HG02678 (cell line): Measurements from ENCODE around the gene COL26A1.
"Not testable (repeated sequence)": the region's sequence is repeated elsewhere in the genome, so short reads cannot be mapped to it uniquely, and the experiment has no call there.

Experiments
- ATAC-seq: cut with Tn5 transposase; IDR thresholded peaks from one replicate; pipeline ENCODE4 v1.9.1; 2021; ENCODE audit warnings: mild to moderate bottlenecking, moderate library complexity; ENCODE audit not compliant: unreplicated experiment

COL26A1 gene

DNA sequence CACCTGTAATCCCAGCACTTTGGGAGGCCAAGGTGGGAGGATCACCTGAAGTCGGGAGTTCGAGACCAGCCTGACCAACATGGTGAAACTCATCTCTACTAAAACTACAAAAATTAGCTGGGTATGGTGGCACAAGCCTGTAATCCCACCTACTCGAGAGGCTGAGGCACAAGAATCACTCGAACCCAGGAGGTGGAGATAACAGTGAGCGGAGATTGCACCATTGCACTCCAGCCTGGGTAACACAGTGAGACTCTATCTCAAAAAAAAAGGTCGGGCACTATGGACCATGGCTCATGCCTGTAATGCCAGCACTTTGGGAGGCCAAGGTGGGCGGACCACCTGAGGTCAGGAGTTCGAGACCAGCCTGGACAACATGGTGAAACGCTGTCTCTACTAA is 127.8 kb downstream of the COL26A1 start:
- not testable (repeated sequence) for ATAC-seq

DNA sequence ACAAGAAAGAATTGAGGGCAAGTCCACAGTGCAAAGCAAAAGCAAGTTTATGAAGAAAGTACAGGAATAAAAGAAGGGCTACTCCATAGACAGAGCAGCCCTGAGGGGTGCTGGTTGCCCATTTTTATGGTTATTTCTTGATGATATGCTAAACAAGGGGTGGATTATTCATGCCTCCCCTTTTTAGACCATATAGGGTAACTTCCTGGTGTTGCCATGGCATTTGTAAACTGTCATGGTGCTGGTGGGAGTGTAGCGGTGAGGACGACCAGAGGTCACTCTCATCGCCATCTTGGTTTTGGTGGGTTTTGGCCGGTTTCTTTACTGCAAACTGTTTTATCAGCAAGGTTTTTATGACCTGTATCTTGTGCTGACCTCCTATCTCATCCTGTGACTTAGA is 128.8 kb downstream of the COL26A1 start:
- ATAC-seq: not testable (repeated sequence)

DNA sequence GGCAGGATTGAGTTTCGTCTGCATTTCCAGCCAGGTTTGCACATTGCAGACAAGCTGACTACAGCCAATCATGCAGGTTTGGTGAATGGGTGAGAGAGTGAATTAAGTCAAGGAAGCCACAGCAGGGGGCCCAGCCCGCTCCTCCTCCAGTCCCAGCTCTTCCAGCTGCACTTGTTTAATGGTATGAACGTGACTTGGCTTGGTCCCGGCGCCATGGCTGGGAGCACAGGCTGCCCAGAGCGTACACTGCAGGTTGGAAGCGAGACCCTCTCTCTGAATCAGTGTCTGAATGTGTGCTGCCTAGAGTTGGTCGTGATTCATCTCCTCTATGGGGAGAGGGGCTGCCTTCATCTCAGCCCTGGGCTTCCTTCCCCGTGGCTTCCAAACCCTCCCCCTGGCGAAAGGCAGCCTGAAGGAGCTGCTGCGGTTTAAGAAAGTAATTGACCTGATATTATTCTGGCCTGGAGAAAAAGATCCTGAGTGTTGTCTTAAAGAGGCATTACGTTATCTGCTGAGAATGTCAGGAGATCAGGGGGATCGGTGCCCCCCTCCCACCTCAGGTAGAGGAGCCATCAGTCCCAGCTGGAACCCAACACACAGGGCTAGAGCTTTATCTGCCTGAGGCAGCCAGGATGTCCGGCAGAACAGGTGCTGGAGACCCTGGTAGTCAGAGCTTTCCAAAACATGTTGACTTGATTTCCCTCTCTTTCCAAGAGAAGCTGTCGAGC is 132.1 kb downstream of the COL26A1 start:
- ATAC-seq: no peak

DNA sequence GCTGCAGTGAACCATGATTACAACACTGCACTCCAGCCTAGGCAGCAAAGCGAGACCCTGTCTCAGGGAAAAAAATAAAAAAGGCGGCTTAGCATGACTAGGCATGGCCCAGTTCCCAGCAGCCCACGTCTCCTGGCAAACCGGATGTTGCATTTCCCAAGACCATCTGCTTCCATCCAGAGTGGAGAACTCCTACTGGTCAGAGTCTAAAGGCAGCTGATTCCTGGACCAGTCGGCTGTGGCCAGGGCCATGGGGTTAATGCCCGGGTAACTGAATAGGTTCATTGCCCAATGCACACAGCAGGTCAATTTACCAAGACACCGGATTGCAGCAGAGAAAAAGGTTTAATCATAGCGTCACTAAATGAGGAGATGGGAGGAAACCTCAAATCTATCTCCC is 133.3 kb downstream of the COL26A1 start:
- ATAC-seq: no peak

DNA sequence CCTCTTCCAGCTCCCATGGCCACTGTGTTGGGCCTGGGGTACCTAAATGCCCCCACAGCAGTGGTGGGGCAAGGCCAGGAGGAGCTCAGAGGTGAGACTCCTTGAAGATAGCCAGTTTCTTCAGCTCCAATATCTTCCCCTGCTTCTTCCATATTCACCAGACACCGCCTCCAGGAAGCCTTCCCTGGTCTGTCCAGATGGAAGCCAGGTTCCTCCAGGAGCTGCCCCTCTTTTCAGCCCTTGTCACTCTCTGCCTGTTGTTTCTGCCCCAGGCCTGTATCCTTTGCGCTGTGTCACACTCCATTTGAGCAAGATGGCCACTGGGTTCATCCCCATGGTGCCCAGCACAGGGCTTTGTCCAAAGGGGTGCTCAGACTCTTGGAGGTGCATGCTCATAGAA is 138.7 kb downstream of the COL26A1 start:
- no peak for ATAC-seq

DNA sequence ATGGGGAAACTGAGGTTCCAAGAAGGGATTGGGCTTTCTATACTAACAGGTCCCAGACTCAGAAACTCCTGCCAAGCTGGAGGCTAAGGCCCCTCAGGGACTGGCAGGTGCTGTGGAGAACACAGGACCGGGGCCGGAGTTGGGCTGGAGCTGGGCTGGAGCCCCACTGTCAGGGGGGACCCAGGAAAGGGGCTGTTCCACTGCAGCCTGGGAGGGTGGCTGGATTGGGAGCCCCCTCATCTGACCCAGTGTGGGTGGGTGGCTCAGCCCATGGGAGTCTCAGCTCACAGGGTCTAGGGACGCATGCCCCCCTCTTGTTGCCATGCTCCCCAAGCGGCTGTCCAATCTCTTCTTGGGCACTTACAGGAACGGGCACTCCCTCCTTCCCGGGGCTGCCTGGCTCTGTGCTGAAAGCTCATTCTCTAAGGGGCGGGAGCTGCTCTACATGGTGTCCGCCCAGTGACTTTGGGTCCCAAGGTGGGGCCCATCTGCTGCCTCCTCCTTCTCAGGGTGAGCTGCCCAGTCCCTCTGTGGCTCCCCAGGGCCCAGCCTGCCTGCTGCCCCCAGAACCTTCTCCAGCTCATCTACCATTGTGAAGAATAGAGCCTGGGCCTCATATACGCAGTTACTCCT is 139.9 kb downstream of the COL26A1 start:
- ATAC-seq: no peak

DNA sequence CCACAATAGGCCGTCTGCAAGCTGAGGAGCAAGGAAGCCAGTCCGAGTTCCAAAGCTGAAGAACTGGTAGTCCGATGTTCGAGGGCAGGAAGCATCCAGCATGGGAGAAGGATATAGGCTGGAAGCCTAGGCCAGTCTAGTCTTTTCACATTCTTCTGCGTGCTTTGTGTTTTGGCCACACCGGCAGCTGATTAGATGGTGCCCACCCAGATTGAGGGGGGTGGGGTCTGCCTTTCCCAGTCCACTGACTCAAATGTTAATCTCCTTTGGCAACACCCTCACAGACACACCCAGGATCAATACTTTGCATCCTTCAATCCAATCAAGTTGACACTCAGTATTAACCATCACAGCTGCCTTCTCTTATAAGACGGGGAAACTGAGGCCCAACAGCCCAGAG is 142.8 kb downstream of the COL26A1 start:
- not testable (repeated sequence) for ATAC-seq

DNA sequence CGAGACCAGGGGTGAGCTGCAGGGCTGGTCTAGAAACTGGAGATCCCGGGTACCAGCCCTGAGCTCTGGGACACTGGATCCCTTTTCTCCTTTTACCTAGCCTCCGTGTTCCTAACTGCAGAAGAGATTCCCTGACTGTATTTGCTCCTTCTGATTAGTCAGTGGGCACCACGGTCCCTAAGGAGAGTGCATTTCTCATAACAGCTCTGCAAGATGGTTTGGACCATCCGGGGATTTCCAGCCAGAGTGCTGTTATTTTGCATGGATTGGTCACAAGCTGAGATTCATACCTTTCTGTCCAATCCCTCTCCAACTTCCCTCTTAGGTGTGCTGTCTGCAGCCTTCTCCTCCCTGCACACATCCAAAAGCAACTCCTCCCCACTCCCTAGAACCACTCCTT is 143.9 kb downstream of the COL26A1 start:
- ATAC-seq: no peak

DNA sequence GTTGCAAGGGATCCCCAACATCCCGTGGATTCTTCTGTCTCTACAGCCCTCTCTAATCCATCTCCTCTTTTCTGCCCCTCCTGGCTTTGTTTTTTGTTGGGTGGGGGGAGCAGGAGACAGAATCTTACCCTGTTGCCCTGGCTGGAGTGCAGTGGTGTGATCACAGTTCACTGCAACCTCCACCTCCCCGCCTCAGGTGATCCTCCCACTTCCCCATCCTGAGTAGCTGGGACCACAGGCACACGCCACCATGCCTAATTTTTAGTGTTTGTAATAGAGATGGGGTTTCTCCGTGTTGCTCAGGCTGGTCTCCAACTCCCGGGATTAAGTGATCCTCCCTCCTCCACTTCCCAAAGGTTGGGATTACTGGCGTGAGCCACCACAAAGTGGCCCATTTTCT is 144.7 kb downstream of the COL26A1 start:
- no peak for ATAC-seq

DNA sequence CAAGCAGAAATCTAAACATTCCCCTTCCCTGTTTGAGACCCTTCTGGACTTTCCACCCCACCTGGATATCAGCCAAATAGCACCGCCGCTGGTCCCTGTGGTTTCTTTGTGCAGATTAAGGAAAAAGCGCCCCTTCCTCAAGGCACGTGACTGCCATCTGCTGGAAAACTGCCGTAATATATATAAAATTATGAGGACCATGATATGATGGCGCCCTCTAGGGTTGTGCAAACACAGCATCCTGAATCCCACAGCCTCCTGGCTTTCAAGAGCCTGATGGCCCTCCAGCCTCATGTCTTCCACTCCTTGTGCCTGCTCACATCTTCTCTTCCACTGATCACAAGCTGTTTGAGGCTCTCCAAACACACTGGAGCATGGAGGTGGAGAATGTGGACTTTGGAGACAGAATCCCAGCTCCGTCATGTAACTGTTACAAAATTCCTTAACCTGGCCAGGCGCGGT is 145.1 kb downstream of the COL26A1 start:
- ATAC-seq: no peak

DNA sequence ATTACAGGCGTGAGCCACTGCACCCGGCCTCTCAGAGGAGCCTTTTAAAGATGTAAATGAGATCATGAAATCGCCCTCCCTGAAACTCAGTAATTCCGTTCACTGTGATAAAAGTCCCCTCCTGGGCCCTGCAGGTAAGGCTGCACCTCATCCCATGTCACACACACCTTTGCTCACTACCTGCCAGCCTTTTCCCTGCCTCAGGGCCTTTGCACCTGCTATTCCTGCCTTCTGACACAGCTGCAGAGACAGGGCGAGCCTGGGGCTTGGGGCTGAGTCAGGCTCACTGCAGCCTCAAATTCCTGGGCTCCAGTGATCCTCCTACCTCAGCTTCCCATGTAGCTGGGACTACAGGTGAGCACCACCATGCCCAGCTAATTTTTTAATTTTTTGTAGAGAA is 147.6 kb downstream of the COL26A1 start:
- no peak for ATAC-seq

DNA sequence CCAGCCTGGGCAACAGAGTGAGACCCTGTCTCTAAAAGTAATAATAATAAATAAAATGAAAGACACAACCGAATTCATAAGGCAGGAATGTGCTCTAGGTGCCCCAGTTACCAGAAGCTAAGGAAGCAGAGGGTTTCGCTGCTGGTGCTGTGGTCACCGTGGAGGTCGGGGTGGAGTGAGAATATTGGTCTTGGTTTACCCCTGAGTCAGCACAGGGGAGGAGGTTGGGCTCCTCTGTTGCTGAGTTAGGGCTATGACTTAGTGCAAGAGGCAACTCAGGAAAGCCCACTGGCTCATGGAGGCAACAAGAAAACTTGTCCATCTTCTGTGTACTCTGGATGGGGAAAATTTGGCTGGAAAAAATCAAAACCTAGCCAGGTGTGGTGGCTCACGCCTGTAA is 149.3 kb downstream of the COL26A1 start:
- no peak for ATAC-seq

DNA sequence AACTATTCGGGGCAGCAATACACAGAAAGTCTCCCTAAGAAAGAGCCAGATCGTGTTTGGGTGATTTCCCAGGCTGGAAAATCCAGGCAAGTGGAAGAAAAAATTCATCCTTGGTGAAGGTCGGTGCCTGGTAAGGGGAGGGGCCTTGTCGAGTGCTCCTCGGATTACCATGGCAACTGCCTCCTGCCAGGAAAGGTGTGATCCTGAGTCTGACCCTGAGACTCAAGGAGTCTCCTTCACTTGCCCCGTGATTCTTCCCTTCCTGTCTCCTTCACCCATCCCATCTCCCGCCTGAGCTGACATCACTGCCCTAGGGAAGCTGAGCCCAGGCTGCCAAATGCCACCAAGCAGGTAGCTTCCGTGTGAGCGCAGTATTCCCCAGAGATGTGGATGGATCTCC is 154.2 kb downstream of the COL26A1 start:
- ATAC-seq: no peak

DNA sequence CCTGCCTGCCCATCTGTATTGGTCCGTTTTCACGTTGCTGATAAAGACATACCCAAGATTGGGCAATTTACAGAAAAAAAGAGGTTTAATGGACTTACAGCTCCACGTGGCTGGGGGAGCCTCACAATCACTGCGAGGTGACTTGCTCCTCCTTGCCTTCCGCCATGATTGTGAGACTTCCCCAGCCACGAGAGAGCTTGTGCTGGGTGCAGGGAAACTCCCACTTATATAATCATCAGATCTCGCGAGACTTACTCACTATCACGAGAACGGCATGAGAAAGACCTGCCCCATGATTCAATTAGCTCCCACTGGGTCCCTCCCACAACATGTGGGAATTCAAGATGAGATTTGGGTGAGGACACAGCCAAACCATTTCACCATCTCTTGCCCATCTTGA is 154.6 kb downstream of the COL26A1 start:
- no peak for ATAC-seq

DNA sequence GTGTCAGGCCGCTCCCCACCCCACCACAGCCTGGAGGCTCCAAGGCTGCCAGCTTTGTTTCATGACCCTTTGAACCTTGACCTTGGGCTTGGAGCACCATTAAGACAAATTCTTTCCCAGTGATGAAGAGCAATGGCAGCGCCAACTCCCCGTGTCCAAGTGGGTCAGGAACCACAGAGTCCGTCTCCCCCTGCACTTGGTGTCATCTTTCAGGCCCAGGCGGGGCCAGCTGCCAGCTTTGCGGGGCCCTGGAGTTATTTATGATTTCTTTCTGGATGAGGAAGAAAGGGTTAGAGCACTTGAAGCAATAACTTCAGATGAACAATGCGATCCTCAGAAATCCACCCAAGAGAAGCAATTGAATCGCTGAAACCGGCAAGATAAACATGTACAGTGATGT is 155.7 kb downstream of the COL26A1 start:
- ATAC-seq: no peak

DNA sequence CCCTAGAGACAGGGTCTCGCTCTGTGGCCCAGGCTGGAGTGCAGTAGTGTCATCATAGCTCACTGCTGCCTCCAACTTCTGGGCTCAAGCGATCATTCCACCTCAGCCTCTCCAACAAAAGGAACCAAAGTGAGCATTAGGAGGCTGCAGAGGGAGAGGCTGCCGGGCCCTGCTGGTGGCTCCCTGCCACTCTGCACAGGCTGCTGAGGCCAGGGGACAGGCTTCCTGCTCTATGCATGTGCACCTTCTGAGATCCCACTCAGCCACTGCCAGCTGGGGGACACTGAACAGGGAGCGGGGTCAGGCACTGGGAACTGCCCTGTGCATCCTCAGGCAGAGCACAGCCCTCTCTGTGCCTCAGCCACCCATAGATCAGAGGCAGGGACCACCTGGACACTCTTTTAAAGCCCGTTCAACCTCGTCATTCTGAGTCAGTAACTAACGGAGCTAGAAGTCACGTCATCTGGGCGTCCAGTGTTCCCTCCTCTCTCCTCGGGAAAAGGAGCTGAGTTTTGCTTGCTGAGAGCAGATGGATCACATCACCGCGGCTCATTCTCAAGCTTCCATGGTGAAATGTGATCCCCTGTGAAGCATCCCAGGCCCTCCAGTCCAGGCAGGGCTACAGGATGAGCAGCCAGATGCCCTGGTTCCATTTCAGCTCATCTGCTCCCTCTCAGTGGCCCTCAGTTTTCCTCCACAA is 156.8 kb downstream of the COL26A1 start:
- no peak for ATAC-seq

DNA sequence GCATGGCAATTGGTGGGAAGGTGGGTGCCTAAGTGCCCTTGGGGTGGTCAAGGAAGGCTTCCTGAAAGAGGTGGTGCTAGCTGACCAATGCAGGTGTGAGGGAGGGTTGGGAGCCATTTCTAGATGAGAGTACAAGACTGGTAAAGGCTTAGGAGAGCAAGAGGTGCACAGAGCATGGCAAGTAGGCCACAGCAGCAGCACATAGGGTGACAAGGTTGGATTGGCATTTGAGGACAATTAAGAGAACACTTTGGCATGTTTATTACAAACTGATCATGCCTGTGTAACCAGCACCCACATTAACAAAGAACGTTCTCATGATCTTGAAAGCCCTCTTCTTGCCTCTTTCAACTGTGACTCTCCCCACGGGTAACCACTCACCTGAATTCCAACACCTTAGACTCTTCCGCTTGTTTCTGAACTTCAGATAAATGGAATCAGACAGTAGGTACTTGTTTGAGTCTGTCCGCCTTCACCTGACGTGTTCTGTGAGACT is 158.8 kb downstream of the COL26A1 start:
- no peak for ATAC-seq

DNA sequence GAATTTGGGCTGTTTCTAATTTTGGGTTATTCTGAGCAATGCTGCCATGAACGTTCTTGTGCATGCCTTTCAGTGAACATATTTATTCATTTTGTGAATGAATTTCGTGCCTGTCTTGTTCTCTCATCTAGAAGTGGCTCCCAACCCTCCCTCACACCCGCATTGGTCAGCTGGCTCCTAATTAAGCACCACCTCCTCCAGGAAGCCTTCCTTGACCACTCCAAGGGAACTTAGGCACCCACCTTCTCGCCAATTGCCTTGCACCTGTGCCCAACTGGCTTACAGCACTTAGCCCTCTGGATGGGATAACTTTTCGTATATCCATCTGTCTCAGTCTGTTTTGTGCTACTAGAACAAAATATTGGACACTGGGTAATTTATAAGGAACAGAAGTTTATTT is 159.3 kb downstream of the COL26A1 start:
- ATAC-seq: no peak

DNA sequence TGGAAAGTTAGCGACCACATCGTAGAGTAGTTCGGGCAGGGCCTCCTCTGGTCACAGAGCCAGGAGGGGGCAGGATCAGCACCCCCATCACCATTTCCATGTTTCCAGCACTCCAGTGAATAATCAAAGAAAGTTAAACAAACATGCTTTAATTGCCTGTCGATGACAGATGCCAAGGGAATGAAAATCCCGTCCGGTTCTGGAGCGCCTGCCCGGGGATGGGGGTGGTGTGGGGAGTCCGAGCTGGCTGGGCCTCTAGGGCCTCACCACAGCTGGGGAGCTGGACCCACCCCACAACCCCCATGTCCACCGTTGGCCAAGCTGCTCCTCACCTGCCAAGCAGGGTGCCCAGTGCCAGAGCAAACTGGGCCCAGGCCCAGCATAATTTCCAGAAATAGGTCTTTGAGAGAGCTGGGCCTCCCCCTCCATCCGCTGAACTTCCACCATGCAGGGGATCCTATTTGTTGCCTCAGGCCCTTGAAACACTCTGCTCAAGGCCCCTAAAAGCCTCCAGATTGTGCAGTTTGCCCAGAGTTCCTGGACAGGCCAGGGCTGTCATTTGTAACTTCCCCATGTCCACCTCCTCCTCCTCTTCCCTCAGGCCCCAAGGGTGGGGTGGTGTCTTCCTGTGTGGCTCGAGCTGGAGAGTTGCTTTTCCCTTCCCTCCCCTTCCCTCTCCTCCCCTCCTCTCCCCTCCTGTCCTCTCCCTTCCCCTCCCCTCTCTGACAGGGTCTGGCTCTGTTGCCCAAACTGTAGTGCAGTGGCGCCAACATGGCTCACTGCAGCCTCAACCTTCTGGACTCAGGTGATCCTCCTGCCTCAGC is 165.4 kb downstream of the COL26A1 start:
- no peak for ATAC-seq

DNA sequence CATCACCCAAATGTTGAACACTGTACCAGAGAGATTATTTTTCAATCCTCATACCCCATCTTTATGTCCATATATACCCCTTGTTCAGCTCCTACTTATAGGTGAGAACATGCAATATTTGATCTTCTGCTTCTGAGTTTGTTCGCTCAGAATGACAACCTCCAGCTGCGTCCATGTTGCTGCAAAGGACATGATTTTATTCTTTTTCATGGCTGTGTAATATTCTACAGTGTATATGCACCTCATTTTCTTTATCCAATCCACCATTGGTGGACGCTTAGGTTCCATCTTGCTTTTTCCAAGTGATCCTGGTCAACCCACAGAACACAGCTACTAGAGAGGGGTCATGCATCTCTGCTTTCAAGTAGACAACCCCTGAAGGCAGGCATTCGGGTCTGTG is 166.9 kb downstream of the COL26A1 start:
- ATAC-seq: no peak

DNA sequence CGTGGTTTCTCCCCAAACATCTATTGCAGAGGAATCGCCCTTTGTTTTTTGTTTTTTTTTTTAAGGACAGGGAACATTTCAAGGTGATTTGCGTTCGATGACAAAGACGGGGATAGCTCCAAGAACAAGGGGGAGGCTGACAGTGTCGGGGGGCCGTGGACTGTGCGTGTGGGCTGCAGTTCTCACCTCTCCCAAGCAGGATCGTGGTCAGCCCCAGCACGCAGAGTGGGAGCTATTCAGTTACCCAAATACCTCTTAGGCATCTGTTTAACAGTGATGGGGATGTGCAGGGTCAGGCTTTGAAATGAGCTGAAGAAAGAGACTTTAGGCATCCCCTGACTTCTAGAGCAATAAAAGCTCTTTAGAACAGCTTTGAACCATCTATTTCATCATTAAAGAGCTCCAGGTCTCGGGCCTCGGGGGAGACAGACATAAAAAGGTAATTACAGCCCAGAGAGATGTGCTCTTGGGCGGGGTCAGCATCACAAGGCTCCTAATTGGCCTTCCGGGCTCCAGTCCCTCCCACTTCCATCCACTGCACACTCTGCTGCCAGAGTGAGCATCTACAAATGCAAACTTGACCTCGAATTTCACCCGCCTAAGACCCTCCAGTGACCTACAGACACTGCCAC is 169.2 kb downstream of the COL26A1 start:
- no peak for ATAC-seq
